ENCODE measurements around the gene RPP14.
A peak's percentile ranks its signal among the peaks of the same experiment; 100 is the strongest.
"Not testable (repeated sequence)": the region's sequence is repeated elsewhere in the genome, so short reads cannot be mapped to it uniquely, and the experiment has no call there.

The RPP14 gene

DNA sequence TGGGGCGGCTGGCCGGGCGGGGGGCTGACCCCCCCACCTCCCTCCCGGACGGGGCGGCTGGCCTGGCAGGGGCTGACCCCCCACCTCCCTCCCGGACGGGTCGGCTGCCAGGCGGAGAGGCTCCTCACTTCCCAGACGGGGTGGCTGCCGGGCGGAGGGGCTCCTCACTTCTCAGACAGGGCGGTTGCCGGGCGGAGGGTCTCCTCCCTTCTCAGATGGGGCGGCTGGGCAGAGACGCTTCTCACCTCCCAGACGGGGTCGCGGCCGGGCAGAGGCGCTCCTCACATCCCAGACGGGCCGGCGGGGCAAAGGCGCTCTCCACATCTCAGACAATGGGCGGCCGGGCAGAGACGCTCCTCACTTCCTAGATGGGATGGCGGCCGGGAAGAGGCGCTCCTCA, 15.6 kb upstream of the RPP14 start:
- DNase-seq (ENCODE audit: extremely low read depth in 1 of 2, low read depth in 1 of 2): not testable (repeated sequence)

DNA sequence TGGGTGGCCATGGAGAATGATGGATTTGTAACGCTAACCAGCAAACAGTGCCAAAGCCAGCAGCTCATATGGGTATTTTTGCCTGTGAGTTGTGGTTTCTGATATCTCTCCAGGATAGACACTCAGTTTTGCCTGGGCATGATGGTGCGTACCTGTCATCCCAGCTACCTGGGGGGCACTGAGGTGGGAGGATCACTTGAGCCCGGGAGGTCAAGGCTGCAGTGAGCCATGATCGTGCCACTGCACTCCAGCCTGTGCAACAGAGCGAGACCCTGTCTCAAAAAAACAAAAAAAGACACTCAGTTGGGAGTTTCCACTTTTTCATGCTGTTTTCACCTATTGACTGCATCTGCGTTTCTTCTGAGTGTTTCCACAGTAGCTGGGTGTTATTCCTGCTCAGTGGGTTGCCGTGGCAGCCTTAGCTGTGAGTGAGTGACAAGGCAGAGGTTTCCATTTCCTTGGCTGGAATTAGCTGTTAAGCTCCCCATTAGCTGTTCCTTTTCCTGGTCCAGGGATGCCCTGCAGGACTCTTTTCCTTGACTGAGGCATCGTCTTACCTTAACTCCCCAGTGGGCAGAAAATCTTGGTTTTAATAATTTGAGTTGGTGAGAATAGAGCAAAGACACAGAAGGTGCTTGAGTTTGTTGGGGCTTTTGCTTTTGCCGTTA, 14.2 kb upstream of the RPP14 start:
- no peak for DNase-seq (ENCODE audit: extremely low read depth in 1 of 2, low read depth in 1 of 2)

DNA sequence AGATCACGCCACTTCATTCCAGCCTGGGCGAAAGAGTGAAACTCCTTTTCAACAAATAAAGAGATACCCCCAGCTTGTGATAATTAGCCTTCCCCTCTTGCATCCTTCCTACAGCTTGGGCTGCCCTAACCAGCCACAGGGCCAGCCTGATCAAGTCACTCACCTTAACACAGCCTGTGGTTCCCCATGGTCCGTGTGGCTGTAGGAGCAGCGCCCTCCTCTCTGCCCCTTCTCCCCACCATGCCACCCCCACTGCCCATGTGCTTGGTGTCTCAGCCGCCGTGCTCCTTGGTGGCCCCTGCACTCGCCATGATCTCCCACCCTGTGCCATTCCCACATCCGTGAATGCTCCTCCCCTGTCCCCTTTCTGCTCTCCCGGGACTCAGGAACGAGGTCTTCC, 13.2 kb upstream of the RPP14 start:
- DNase-seq (ENCODE audit: extremely low read depth in 1 of 2, low read depth in 1 of 2): no peak

DNA sequence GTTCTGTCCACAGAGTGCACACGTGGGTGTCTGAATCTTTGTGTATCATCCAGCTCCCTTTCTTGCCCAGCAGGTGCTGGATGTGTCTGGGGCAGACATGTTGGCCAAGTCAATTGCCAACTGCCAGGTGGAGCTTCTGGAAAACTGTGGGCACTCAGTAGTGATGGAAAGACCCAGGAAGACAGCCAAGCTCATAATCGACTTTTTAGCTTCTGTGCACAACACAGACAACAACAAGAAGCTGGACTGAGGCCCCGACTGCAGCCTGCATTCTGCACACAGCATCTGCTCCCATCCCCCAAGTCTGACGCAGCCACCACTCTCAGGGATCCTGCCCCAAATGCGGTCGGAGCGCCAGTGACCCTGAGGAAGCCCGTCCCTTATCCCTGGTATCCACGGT, 12.5 kb upstream of the RPP14 start:
- DNase-seq (ENCODE audit: extremely low read depth in 1 of 2, low read depth in 1 of 2): no peak

DNA sequence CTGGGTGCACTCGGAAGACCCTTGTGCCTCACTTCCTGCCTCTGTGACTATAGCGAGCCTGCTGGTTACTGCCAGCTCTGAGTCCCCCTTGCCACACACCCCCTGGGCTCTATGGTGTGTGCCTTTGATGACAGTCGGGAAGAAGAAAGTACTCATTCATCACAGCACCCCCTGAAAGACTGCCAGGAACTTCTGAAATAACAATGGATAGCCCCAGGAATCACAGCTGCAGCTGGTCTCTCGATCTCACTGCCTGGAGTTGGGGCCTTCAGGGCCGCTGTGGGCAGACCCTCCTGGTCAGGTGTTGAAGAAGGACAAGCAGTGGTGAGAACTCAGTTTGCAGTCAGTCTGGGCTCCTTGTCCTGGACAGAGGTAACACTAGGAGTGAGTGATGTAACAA, 9.8 kb upstream of the RPP14 start:
- DNase-seq (ENCODE audit: extremely low read depth in 1 of 2, low read depth in 1 of 2): no peak

DNA sequence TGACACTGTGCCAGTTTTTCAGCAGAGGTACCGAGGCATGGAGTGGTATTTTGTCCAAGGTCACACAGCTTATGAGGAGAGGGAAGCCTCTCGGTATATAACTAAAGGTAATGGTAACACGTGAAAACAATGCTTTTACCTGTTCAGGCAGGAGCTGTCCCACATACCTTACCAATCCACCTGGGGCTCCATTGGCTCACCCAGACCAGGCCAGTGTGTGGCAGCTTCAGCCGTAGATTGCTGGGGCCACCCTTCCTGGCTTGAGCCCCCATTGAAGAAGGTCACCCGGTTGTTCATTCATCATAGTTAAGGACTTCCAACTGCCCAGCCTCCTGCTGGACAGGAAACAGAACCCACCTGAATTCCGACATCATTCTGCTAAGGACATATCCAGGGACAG, 9.2 kb upstream of the RPP14 start:
- DNase-seq (ENCODE audit: extremely low read depth in 1 of 2, low read depth in 1 of 2): no peak

DNA sequence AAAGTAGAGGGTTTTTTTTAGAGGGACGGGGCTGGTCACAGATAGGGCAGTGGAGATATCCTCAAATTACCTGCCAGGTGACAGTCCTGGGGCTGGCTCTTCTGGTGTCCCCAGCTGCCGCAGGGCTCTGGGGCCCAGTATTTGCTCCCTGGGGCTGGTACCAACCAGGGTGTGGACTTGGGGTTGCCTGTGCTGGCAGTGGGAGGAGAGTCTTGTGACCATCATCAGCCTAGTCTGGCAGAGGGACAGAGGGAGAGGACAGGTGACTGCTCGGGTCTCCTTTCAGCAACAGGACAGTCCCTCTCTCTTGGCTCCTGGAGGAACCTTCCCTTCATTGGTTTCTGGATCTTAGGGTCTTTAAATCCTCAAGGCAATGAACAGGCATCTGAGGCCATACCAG, 7.9 kb upstream of the RPP14 start:
- DNase-seq (ENCODE audit: extremely low read depth in 1 of 2, low read depth in 1 of 2): no peak

DNA sequence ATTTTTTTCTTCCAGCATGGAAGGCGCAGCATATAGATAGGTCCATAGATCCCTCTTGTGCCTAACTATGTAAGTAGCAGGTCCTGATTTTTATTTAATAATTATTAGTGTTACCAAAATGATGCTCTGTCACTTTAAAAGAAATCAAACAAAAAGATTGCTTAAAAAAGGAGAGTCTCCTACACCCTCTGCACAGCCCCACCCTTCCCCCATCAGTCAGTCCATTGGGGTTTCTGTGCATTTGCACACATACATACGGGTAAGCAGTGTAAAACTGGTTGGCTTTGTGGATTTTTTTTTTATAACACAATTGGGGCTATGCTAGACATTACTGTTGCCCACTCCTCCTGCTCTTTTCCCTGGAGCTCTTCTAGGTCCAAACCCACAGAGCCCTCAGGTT, 7.0 kb upstream of the RPP14 start:
- no peak for DNase-seq (ENCODE audit: extremely low read depth in 1 of 2, low read depth in 1 of 2)

DNA sequence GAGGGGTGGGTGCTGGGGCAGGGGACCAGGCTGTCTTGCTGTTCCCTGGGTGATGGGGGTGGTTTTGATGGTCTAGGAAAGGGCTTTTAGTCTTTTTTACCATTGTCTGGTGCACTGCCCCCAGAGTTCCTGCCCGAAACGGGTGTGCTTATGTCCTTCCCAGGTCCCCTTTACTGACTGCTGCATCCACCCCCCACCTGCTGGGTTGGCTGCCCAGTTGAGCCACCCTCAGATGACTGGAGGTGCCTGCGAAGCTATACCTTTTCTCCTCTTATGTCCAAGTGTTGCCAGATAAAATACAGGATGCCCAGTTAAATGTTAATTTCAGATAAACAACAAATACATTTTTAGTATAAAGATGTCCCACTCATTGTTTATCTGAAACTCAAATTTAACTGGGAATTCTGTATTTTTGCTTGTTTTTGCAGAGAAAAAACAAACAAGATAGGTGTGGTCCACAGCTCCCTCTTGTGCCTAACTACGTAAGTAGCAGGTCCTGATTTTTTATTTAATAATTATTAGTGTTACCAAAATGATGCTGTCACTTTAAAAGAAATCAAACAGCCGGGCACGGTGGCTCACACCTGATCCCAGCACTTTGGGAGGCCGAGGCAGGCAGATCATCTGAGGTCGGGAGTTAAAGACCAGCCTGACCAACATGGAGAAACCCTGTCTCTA, 6.1 kb upstream of the RPP14 start:
- no peak for DNase-seq (ENCODE audit: extremely low read depth in 1 of 2, low read depth in 1 of 2)

DNA sequence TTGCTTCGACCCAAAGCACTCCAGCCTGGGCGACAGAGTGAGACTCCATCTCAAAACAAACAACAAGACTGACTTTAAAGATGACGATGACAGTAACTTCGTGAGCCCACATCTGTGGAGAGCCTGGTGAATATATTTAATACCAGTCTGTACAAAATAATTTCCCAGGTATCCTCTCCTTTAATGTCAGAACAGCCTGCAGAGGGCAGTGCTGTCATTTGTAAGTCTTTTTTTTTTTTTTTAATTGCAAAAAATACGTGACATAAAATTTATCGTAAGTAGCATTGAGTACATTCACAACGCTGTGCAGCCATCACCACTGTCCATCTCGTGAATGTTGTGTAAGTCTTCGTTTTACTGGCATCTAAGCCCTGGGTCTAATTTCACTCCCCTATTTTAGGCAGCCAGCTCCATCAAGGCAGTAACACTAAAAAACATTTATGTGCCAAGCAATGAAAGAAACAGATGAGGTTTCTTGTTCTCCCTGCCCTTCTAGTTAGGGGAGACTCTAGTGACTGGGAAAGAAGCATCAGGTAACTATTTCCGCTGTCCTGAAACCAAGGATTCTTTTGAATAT, 1.7 kb downstream of the RPP14 start:
- peak in 1 of 2 donors; percentile 11 for DNase-seq (ENCODE audit: extremely low read depth in 1 of 2, low read depth in 1 of 2)

DNA sequence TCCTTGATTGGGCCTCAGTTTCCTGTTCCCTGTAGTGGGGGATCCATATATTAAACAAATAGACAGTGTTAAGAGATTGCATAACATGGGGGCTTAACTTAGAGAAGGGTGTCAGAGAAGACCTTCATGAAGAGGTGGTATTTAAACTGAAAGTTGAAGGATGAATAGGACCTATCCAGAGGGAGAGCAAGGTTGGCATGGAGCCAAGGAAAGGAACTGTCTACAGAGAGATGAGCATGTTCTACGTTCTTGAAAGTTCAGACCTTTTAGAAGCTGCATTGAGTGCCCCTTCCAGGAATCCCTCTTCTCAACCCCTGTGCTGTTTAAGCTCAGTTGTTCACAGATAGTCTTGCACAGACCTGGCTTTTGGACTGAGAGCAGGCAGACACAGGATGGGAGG, 2.7 kb downstream of the RPP14 start:
- DNase-seq (ENCODE audit: extremely low read depth in 1 of 2, low read depth in 1 of 2): no peak

DNA sequence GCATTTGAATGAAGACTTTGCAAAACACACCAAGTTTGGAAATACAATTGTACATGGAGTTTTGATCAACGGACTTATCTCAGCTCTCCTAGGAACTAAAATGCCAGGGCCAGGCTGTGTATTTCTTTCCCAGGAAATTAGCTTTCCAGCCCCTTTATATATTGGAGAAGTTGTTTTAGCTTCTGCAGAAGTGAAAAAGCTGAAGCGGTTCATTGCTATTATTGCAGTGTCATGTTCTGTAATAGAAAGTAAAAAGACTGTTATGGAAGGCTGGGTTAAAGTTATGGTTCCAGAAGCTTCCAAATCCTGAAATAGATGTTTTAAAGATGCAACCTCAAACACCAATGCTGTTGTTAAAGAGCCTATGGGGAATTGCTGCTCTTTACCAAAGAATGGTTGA, 11.8 kb downstream of the RPP14 start:
- DNase-seq (ENCODE audit: extremely low read depth in 1 of 2, low read depth in 1 of 2): no peak

DNA sequence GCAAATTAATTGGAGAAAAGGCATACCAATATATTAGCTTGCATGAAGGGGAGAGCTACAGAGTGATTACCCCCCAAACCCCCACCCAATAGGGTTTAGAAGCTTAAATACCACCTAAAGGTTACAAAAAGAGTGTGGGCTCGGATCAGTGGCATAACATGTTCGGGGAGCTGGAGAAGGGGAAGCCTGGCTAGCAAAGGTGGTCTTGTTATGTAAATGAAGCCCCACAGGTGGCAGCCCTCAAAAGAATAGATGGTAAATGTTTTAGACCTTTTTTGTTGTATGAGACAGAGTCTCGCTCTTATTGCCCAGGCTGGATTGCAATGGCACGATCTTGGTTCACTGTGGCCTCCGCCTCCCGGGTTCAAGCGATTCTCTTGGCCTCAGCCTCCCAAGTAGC, 15.7 kb downstream of the RPP14 start:
- no peak for DNase-seq (ENCODE audit: extremely low read depth in 1 of 2, low read depth in 1 of 2)

DNA sequence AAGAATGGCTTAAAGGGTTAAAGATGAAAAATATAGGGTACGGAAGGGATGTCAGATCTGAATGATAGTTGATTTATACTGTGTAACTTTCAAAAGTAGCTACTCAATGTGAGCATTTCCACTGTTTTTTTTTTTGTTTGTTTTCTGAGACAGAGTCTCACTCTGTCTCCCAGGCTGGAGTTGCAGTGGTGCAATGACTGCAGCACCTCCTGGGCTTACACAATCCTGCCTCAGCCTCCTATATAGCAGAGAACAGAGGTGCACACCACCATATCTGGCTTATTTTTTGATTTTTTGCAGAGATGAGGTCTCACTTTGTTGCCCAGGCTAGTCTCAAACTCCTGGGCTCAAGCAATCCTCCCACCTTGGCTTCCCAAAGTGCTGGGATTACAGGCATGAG, 16.7 kb downstream of the RPP14 start:
- DNase-seq (ENCODE audit: extremely low read depth in 1 of 2, low read depth in 1 of 2): no peak

DNA sequence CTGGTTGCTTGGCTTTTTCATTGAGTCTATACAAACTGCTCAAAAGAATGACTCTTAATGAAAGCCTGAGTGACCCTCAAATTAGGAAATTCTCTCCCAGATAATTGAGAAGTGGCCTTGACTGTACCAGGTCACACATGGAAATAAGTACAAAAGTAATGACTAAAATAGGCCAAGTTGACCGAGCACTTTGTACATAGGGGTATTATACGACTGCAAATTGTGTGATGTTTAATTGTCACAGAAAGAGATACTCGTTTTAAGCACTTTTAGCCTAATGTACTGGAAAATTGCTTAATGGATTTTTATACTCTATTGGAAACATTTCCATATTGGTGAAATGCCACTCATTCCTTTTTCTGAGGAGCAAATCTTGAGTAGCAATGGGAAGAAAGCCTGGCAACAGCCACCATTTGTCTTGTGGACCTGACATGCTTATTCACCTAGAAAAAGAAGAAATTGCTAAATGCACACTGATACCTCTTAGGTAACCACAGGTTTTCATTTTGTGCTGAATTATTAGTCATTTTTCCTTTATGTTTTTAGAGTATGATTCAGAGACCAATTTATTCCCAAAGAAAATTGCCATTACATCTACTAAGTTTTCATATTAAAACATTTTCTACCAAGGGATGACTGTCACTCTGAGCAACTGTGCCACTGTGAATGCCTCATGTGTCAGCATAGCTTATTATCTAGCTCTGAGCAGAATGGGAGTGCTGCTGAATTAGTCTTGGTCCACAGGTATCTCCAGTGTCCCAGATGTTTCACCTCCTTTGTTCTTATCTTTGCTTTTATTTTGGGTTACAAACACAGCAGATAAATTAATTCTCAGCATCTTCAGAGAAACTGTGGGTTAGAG, 17.7 kb downstream of the RPP14 start:
- no peak for DNase-seq (ENCODE audit: extremely low read depth in 1 of 2, low read depth in 1 of 2)

DNA sequence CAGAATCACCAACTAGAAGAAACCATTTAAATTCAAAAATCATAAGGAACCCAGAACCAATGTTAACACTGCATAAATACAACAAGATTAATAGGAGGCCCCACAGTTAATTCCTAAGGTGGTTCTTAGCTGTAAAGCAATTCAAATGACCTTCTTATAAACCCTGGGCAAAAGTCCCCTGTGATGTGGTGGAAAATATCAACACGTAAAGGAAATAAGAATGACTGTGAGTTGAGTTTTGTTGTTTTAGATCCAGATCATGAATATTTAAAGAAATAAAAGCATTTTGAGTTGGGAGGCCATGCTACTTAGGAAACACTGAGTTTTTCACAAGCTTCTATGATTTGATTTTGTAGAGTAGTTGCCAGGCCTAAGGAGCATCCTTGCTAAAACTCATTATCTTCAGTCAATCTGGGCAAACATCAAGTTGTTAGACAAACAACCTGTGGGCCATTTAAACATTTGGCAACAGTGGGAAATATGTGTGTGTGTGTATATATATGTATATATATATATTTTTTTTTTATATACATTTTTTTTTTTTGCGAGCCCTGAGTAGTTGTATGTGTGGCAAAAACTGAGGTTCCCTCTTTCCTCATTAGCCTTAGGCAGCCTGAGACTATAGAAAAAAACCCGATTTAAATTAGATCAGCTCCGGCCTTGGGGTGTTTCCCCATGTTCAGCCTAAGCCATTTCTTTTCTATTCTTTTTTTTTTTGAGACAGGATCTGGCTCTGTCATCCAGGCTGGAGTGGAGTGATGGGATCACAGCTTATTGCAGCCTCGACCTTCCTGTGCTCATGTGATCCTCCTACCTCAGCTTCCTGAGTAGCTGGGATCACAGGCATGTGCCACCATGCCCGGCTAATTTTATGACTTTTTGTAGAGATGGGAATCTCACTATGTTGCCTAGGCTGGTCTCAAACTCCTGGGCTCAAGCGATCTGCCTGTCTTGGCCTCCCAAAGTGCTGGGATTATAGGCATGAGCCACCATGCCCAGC, 18.6 kb downstream of the RPP14 start:
- no peak for DNase-seq (ENCODE audit: extremely low read depth in 1 of 2, low read depth in 1 of 2)

DNA sequence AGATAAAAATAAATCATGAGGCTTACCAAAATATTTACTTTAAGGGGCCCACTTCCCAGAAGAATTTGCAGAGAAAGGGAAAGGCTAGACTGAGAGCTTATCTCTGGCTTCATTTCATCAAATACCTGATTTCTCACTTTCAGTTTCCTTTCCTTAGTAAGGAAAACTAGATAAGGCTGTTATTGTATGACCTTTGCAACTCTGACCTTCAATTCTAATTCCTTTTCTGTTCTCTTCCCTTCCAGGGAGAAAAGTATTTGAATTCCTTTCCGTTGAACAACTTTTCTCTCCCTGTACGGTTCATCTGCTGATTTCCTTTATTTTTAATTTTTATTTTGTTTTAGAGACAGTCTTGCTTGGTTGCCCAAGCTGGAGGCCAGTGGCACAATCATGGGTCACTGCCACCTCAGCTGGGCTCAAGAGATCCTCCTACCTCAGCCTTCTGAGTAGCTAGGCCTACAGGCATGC, 19.5 kb downstream of the RPP14 start:
- DNase-seq (ENCODE audit: extremely low read depth in 1 of 2, low read depth in 1 of 2): no peak

DNA sequence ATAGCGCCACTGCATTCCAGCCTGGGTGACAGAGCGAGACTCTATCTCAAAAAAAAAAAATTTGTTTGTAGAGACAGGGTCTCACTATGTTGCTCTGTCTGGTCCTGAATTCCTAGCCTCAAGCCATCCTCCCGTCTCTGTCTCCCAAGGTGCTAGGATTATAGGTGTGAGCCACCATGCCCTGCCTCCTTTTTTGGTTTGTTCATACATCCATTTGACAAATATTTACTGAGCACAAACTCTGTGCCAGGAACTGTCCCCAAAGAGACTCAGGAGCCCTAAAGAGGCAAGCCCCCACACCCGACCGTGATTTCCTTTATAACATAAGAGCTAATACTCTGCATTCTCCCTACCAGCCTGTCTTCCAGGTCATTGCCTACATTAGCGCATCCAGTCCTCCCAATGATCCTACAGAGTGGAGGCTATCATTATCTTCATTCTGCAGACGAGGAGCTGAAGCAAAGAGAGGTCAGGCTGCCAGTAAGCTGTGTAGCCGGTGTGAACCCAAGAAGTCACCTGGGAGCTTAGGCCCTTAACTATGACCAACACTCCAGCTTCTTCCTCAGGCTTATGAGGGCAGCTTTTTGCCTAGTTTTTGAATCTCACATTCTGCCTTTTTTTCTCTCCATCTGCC, 20.3 kb downstream of the RPP14 start:
- DNase-seq (ENCODE audit: extremely low read depth in 1 of 2, low read depth in 1 of 2): no peak

DNA sequence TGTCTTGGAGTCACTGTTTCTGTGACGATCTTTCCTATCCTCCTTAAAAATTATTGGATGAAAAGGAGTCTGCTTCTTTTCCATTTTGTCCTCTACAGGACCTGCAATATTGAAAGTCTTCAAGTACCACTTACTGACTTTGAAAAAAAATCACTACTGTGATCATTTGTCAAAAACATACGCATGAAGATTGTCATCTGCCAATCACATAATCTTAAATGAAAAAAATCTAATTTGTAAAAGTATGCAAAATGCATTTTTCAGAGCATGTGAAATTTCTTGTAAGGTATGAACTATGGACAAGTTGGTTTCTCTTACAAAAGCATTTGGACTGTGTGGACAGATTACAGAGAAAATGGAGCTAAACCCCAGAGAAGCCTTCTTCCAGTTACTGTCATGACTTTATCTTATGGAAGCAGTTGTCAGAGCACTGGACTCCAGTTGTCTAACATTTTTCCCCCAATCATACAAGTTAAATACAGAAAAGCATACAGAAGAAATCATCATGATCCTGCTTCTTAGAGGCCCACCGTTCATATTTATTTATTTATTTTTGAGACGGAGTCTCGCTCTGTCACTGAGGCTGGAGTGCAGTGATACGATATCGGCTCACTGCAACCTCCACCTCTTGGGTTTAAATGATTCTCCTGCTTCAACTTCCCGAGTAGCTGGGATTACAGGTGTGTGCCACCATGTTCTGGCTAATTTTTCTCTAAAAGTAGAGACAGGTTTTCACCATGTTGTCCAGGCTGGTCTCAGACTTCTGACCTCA, 23.3 kb downstream of the RPP14 start:
- DNase-seq (ENCODE audit: extremely low read depth in 1 of 2, low read depth in 1 of 2): no peak
